Gastroesophageal sphincter (tissue), 4 donors: ENCODE measurements around the gene ABR. TPM values are rescaled to one million over a fixed set of nuclear protein-coding genes. Genes with fewer than 3 reads are reported as not detected.
A peak's percentile ranks its signal among the peaks of the same experiment; 100 is the strongest.

Experiments used
- ATAC-seq: fragments of 150-250 bp; one replicate; pipeline ENCODE4 v1.9.1; 2016; ENCODE audit warnings: mild to moderate bottlenecking, moderate library complexity
- H3K27ac ChIP-seq, 4 donors: fragments of 200-600 bp; sonication (generic) in 3 of 4; 1 replicate in 3 of 4; 2 replicates in 1 of 4; pipeline ENCODE4 v1.5.1; 2016 to 2019
- H3K27me3 ChIP-seq: fragments of 200-600 bp; sonication (generic); one replicate; pipeline ENCODE4 v1.5.1; 2019
- H3K36me3 ChIP-seq, 2 donors: fragments of 200-600 bp; sonication (generic); one replicate each; pipeline ENCODE4 v1.5.1; 2019; ENCODE audit warnings: control low read depth in 1 of 2
- H3K4me1 ChIP-seq, 3 donors: fragments of 200-600 bp; sonication (generic); 1 replicate in 2 of 3; 2 replicates in 1 of 3; pipeline ENCODE4 v1.5.1; 2016 to 2019; ENCODE audit warnings: control low read depth in 2 of 3
- H3K4me3 ChIP-seq, 2 donors: fragments of 200-600 bp; sonication (generic); one replicate each; pipeline ENCODE4 v1.5.1; 2019; ENCODE audit warnings: mild to moderate bottlenecking in 1 of 2, moderate library complexity in 1 of 2
- H3K9me3 ChIP-seq, 3 donors: fragments of 200-600 bp; sonication (generic); one replicate each; pipeline ENCODE4 v1.5.1; 2017 to 2019; ENCODE audit warnings: control low read depth in 2 of 3
- EP300 ChIP-seq: sonication (generic); formaldehyde crosslinking; IDR thresholded peaks from one replicate; pipeline ENCODE4 v1.6.1; 2017; ENCODE audit warnings: antibody characterized with exemption, mild to moderate bottlenecking
- POLR2A ChIP-seq, 2 donors: fragments of 450-650 bp; IDR thresholded peaks; one replicate each; pipeline ENCODE4 v1.6.1; 2017; ENCODE audit warnings: antibody characterized with exemption in 2 of 2, mild to moderate bottlenecking in 2 of 2, moderate library complexity in 1 of 2
- POLR2AphosphoS5 ChIP-seq: sonication (generic); formaldehyde crosslinking; IDR thresholded peaks from one replicate; pipeline ENCODE4 v1.6.1; 2017; ENCODE audit warnings: antibody characterized with exemption
- WGBS, 2 donors: methylation state at CpG; one replicate each; pipeline ENCODE4 v1.1.5; 2018; ENCODE audit warnings: low coverage in 1 of 2; 5-methylcytosine and 5-hydroxymethylcytosine counted together
- total RNA-seq, 4 donors: library from RNA; depleted of rRNA; stranded (reverse); fragments of >200 nt; gene quantifications; one replicate each; pipeline ENCODE4 v1.1.0, GENCODE V29; 2016
- TF ChIP-seq, protein P1 (sequence below), 4 experiments: fragments of 200-600 bp in 2 of 4; fragments of 450-650 bp in 2 of 4; sonication (generic) in 1 of 4; IDR thresholded peaks; one replicate each; pipeline ENCODE4 v1.5.1; 2017 to 2019; ENCODE audit warnings: antibody characterized with exemption in 4 of 4, mild to moderate bottlenecking in 2 of 4, moderate library complexity in 2 of 4

ABR gene
- total RNA-seq, 4 donors from 2014 or later: 62.6 to 147 (median 114) TPM

GRCh38 chr17:968812-969730 is 210.7 kb downstream of the ABR start:
- peaks cover 0 to 48% (median 3%) of the 10 kb centered on the region in 3 donors for H3K4me1 ChIP-seq
- TF ChIP-seq POLR2AphosphoS5: no peak
- TF ChIP-seq, protein P1, sequence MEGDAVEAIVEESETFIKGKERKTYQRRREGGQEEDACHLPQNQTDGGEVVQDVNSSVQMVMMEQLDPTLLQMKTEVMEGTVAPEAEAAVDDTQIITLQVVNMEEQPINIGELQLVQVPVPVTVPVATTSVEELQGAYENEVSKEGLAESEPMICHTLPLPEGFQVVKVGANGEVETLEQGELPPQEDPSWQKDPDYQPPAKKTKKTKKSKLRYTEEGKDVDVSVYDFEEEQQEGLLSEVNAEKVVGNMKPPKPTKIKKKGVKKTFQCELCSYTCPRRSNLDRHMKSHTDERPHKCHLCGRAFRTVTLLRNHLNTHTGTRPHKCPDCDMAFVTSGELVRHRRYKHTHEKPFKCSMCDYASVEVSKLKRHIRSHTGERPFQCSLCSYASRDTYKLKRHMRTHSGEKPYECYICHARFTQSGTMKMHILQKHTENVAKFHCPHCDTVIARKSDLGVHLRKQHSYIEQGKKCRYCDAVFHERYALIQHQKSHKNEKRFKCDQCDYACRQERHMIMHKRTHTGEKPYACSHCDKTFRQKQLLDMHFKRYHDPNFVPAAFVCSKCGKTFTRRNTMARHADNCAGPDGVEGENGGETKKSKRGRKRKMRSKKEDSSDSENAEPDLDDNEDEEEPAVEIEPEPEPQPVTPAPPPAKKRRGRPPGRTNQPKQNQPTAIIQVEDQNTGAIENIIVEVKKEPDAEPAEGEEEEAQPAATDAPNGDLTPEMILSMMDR (IDR thresholded peaks at IDR 0.05): no peak
- H3K9me3 ChIP-seq: no peaks in the 10 kb centered on the region
- H3K27ac ChIP-seq: peak overlapping the region; percentile 50 to 79 (median 72)
- 35 to 36% methylated on average over 15 to 22 of the region's 24 CpGs for WGBS, 2 donors
- ATAC-seq: peak; percentile 52
- H3K36me3 ChIP-seq: no peaks in the 10 kb centered on the region
- H3K4me3 ChIP-seq: peak overlapping the region; percentile 11 to 40
- no peaks in the 10 kb centered on the region for H3K27me3 ChIP-seq

GRCh38 chr17:967122-967521 is 212.7 kb downstream of the ABR start:
- peak overlapping the region in 1 of 4 donors; percentile 1 for H3K27ac ChIP-seq
- TF ChIP-seq EP300: no peak
- TF ChIP-seq, protein P1 (IDR thresholded peaks at IDR 0.05): no peak
- TF ChIP-seq POLR2AphosphoS5: no peak
- TF ChIP-seq POLR2A (IDR thresholded peaks at IDR 0.05): no peak
- H3K36me3 ChIP-seq: no peaks in the 10 kb centered on the region
- no peak for ATAC-seq
- no peak overlapping the region for H3K4me3 ChIP-seq
- no peaks in the 10 kb centered on the region for H3K27me3 ChIP-seq
- H3K4me1 ChIP-seq: peaks cover 0 to 65% (median 3%) of the 10 kb centered on the region in 3 donors
- WGBS, 2 donors: no CpG with 5 or more reads among the region's 9 CpGs
- H3K9me3 ChIP-seq: no peaks in the 10 kb centered on the region

- 53% methylated on average over 8 of the region's 12 CpGs for WGBS, 2 donors
- Histone ChIP-seq H3K27ac (peak overlapping the region in 3 of 4 donors; percentile 29 to 62 (median 61)), H3K4me1 (peaks cover 0 to 65% (median 3%) of the 10 kb centered on the region in 3 donors), H3K9me3 (no peaks in the 10 kb centered on the region), H3K27me3 (no peaks in the 10 kb centered on the region), H3K36me3 (no peaks in the 10 kb centered on the region), H3K4me3 (no peak overlapping the region)
- no peak for ATAC-seq
- TF ChIP-seq, protein P1 (IDR thresholded peaks at IDR 0.05): no peak
- TF ChIP-seq POLR2A (IDR thresholded peaks at IDR 0.05): no peak
Measured at GRCh38 chr17:965311-965989, 214.3 kb downstream of the ABR start.

DNA sequence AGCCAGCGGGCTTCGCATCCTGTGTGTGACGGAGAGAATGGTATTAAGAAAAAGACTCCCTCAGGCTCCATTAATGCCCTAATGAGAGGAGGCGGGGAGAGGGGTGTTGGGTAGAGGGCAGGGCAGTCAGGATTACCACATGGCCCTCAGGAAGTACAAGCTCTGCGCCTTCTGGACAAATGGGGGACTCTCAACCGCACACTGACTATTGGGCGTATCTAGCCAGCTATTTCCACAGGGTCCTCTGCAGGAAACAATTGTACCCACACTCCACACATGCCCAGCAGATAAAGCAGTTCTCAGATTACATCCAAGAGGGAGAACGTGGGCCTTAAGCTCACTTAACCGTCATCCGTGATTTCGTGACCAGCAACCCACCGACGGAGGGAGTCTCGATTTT is 214.9 kb downstream of the ABR start:
- H3K27me3 ChIP-seq: no peaks in the 10 kb centered on the region
- WGBS, 2 donors: 49 to 62% methylated on average over 13 of the region's 14 CpGs
- no peak overlapping the region for H3K4me3 ChIP-seq
- peak overlapping the region in 2 of 4 donors; percentile 61 to 62 for H3K27ac ChIP-seq
- ATAC-seq: peak; percentile 31
- peaks cover 0 to 59% (median 3%) of the 10 kb centered on the region in 3 donors for H3K4me1 ChIP-seq
- H3K9me3 ChIP-seq: no peaks in the 10 kb centered on the region
- no peaks in the 10 kb centered on the region for H3K36me3 ChIP-seq
- TF ChIP-seq POLR2A (IDR thresholded peaks at IDR 0.05) (no peak), POLR2AphosphoS5 (no peak), EP300 (no peak)
- TF ChIP-seq, protein P1 (IDR thresholded peaks at IDR 0.05): no peak
